HG03520 (cell line): ENCODE data around the gene NAP1L4.

Experiments
- ATAC-seq: cut with Tn5 transposase; IDR thresholded peaks from one replicate; pipeline ENCODE4 v1.9.1; 2021; ENCODE audit warnings: mild to moderate bottlenecking, moderate library complexity; ENCODE audit not compliant: unreplicated experiment

NAP1L4 gene

DNA sequence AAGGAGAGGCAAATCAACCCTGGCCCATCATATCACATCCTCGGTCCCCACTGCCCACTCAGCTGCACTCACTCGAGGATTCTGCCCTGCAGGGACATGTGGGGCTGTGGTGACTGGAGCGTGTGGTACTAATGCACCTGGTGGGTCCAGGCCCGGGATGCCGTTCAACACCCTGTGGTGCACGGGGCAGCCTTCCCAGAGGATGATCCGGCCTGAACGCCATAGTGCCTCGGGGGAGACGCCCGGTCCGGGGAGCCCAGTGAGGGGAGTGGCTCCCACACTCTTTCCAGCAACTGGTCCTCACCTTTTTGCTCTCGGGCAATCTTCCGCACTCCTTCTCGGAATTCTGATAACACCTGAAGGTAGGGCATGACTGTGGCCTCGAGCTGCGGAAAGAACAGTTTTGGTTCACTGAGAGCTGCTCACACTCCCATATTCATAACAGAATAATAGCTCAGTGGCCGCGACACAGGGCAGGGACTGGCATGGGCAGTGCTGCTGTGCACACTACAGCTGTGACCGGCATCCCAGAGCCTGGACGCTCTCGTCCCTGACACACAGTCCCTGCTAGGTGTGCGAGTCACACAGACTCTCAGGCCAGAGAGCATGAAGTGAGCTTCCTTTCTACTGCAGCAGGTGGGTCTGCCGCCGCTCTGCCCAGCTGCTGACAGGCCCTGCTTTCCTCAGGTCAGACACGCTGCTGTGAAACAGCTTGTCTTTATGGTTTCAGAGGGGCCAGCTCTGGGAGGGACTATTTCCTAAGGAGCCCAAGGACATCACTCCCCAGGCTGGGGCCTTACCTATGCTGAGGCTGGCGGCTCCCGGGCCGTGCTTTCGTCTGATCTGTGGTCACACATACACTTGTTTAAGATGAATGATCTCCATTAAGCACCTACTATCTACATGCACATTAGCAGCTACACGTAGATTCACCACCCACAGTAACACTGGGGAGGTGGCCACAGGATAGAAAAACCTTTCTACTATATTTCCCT is 20.1 kb upstream of the NAP1L4 start:
- no peak for ATAC-seq

GRCh38 chr11:3010521-3011275 is 18.6 kb upstream of the NAP1L4 start:
- no peak for ATAC-seq

- ATAC-seq = no peak
Observed at GRCh38 chr11:3010004-3010403, 17.9 kb upstream of the NAP1L4 start.

- no peak for ATAC-seq
Observed at GRCh38 chr11:3009481-3009880, 17.4 kb upstream of the NAP1L4 start.

DNA sequence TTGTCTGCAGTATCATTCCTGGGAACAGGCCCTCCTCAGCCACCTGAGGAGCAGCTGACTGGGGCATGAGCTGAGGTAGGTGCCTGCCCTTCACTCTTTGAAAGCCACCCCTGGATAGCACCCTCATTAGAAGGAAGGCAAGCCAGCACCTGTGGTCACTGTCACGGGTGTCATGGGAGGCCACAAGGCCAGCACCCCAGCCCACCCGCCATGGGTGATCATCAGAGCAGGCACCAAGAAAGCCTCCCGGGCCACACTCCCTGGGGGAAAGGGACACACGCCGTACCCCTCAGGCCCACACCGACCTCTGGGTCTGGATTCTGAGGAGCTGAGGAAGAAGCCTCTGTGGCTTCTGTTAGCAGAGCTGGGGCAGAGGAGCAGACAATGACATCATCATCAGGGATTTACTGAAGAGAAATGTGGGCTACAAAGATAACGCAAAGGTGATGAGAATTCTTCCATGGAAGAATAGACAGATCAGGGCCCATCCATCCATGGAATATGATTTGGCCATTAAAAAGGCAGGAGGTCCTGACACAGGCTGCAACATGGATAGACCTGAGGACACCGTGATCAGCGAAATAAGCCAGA is 16.7 kb upstream of the NAP1L4 start:
- ATAC-seq = no peak

GRCh38 chr11:3007404-3008010 is 15.4 kb upstream of the NAP1L4 start:
- ATAC-seq = no peak

- ATAC-seq = no peak
Observed at GRCh38 chr11:3006505-3007260, 14.6 kb upstream of the NAP1L4 start.

DNA sequence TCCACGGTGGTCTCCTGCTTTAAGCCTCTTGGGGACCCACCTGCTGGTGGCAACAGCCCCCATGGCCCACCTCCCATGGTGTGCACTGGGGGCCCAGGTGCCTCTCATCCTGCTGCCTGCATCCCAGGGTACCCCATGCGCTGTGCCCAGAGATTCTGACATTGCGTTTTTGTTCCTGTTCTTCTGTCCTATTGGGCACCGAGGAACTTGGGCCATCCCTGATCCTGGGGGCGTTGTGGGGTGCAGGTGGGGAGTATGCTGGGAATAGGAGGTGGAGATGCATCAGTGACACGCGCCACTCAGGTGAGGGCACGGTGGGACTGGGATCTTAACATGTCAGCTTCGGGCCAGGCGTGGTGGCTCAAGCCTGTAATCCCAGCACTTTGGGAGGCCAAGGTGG is 12.4 kb upstream of the NAP1L4 start:
- ATAC-seq = no peak

- ATAC-seq = no peak
Observed at GRCh38 chr11:3003396-3004231, 11.5 kb upstream of the NAP1L4 start.

DNA sequence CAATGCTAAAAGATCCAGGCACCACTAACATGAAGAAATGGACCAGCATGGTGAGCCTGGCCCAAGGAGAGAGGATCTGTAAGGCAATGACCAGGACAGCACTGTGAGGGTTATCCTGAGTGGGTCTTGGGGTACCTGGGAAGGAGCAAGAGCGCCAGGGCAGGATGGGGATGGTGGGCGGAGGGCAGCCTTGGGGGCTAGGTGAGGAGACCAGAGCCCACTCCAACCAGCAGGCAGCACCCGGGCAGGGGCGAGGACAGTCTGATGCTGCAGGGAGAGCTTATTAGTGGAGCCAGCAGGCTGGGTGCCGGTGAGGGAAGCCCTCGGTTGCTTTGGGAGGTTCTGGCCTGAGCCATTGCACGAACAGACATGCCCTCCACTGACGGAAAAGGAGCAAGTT is 10.7 kb upstream of the NAP1L4 start:
- no peak for ATAC-seq

DNA sequence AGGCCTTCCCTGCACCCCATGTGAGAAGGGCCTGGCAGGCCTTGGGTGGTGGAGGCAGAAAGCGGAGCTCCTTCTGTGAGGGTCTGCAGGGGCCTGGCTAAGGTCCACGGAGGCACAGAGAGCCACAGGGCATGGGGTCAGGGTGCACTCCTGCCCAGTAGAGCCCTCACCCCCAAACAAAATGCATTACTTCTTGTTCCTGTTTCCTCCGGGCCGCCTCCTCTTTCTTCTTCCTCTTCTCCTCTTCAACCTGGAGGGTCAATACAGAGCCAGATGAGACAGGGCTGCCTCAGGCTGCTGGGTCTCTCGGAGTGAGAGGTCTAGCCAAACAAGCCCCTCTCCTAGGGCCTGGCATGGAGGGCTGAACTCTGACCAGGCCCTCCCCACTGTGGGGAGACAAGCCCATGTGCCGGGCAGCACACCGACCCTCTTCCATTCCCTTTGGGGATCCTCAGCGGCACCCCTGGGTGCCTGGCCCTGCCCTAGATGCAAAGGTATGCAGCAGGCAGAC is 10.3 kb upstream of the NAP1L4 start:
- no peak for ATAC-seq

DNA sequence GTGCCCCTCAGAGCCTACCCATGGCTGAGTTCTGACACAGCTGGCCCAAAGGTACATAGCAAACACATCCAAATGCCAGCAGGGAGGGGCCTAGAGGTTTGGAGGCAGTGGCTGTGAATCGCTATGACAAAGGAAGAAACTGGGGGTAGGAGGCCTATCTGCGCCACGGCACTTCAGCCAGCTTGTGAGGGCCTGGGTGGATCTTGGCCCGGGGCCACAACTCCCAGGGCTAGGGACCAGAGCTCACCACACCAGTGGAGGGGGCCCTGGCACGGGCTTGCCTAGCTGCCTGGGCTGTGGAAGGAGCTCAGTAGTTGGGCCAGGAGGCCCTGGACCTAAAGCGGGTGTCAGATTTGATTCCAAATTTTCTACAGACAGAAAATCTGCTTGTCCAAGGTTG is 9.4 kb upstream of the NAP1L4 start:
- no peak for ATAC-seq

GRCh38 chr11:3000032-3000961 is 8.2 kb upstream of the NAP1L4 start:
- ATAC-seq = no peak

DNA sequence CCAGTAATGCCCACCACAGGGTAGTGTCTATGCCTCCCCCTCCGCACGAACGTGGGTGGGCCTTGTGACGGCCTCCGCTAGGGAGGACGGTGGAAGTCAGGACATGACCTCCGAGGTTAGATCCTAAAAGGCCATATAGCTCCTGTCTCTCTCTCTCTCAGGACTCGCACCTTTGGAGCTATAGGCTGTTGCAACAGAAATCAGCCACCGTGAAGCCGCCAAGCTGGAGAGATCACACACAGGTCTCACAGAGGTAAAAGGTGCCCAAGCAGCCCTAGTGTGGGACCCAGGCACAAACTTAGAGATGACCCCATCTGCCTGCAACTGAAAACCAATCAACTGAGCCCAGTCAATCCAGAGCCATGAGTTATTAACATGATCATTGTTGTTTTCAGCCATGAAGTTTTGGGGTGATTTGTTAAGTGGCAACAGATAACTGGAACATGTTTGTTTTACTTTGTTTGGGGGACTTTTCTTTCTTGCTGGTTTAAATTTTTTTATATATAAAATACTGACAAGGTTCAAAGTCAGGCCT is 7.4 kb upstream of the NAP1L4 start:
- no peak for ATAC-seq

DNA sequence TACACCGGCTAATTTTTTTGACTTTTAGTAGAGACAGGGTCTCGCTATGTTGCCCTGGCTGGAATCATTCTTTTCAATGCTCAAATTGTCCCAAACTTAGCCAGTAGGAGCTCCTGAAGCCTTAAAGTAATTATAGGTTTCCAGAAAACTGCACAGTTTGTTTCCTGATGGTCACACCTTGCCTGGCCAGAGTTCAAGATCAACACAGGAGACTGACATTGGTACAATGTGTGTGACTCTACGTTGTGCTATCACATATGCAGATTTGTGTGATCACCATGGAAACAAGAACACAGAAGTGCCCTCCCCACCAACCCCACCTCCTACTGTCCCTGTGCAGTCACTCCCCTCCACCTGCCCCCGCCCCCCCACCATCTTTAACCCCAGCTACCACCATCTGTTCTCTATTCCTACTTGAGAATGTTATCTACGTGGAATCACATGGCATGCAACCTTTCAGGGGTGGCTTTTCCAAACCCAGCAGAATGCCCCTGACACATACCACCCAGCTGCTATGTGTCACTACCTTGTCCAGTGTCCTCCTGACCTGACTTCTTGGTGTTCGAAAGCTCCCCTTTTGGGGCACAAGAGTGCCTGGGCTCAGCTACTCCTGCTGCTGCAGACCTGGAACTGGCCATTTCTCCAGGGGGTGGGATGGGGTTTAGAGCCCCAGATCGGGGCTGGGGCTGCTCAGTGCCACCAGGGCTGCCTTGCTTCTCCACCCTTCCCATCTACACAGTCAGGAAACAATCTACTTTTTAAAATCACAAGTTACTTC is 6.1 kb upstream of the NAP1L4 start:
- no peak for ATAC-seq

GRCh38 chr11:2997406-2997805 is 5.3 kb upstream of the NAP1L4 start:
- ATAC-seq = no peak

GRCh38 chr11:2996976-2997375 is 4.8 kb upstream of the NAP1L4 start:
- ATAC-seq = no peak
